LNCaP clone FGC (cell line): ENCODE data around the gene METAP1D.

ENCODE experiments used
- DNase-seq: peaks from one replicate; pipeline ENCODE4 v3.0.0-alpha.2; 2011; ENCODE audit warnings: low read depth
- H3K4me3 ChIP-seq: 2 replicates; pipeline ENCODE4 v1.5.1; 2011; ENCODE audit warnings: mild to moderate bottlenecking, low read depth, low read length, control low read depth
- CTCF ChIP-seq: IDR thresholded peaks from 2 replicates; pipeline ENCODE4 v1.5.1; 2012; ENCODE audit warnings: mild to moderate bottlenecking; ENCODE audit not compliant: control insufficient read depth, insufficient read depth; ENCODE audit errors: extremely low read depth

Gene METAP1D

GRCh38 chr2:172084645-172085459 lies 85.1 kb downstream of the METAP1D start:
- TF ChIP-seq CTCF: no peak
- H3K4me3 ChIP-seq: peak overlapping the region; percentile 58
- DNase-seq: peak; percentile 76

- no peak for TF ChIP-seq CTCF
- no peak for DNase-seq
- H3K4me3 ChIP-seq: peak within 1 kb of the TSS; percentile 58
Observed at GRCh38 chr2:172085460-172086159, 85.9 kb downstream of the METAP1D start, which contains the start of gene DLX1. Gene DLX1, plus strand, starts transcription at chr2:172085507. Its CDS starts 171 bp downstream, at chr2:172085678.

GRCh38 chr2:172086241-172087206 lies 86.8 kb downstream of the METAP1D start:
- no peak for DNase-seq
- peak overlapping the region; percentile 58; the same call in 1 of the 2 replicates for H3K4me3 ChIP-seq
- no peak for TF ChIP-seq CTCF

GRCh38 chr2:172087207-172087779 lies 87.5 kb downstream of the METAP1D start:
- no peak overlapping the region for H3K4me3 ChIP-seq
- no peak for DNase-seq
- no peak for TF ChIP-seq CTCF

GRCh38 chr2:172087780-172088244 lies 88.1 kb downstream of the METAP1D start:
- no peak for TF ChIP-seq CTCF
- H3K4me3 ChIP-seq: no peak overlapping the region
- no peak for DNase-seq

- peak; percentile 62 for DNase-seq
- peak overlapping the region; percentile 29; the same call in 1 of the 2 replicates for H3K4me3 ChIP-seq
- no peak for TF ChIP-seq CTCF
Observed at GRCh38 chr2:172088245-172089004, 88.7 kb downstream of the METAP1D start.
